ENCODE data around the gene CHST14.

Gene CHST14

GRCh38 chr15:40470423-40471104 is at the start of gene CHST14:
Gene CHST14, plus strand, starts transcription at chr15:40470984. Its CDS starts 230 bp downstream, at chr15:40471214.
- H3K4me3 ChIP-seq (ENCODE audit: low read depth, low read length), result peak within 1 kb of the TSS; percentile 67
- DNase-seq (ENCODE audit: low read depth), result no peak
- in situ Hi-C loops (cut with HindIII; ENCODE audit: low sequenced_read_pairs), result no loop called here
- no peak for TF ChIP-seq CTCF (IDR thresholded peaks at IDR 0.05; ENCODE audit: low read depth, low read length, missing control alignments)

- no peak overlapping the region for H3K4me3 ChIP-seq (ENCODE audit: low read depth, low read length)
- peak; percentile 93 for TF ChIP-seq CTCF (IDR thresholded peaks at IDR 0.05; ENCODE audit: low read depth, low read length, missing control alignments)
- DNase-seq (ENCODE audit: low read depth), result no peak
- in situ Hi-C loops (cut with HindIII; ENCODE audit: low sequenced_read_pairs), result loop anchor here (5.0 kb wide), 1 partner anchor 99 kb away; the partner anchor contains the start of gene INAFM2
These were observed 49.3 kb upstream of the CHST14 start for GRCh38 chr15:40421246-40422157.

- in situ Hi-C loops (cut with HindIII; ENCODE audit: low sequenced_read_pairs), result loop anchor here (5.0 kb wide), 1 partner anchor 102 kb away; the partner anchor contains the start of gene INAFM2
- H3K4me3 ChIP-seq (ENCODE audit: low read depth, low read length), result no peak overlapping the region
- DNase-seq (ENCODE audit: low read depth), result no peak
- TF ChIP-seq CTCF (IDR thresholded peaks at IDR 0.05; ENCODE audit: low read depth, low read length, missing control alignments), result no peak
These were observed 46.2 kb upstream of the CHST14 start for GRCh38 chr15:40424483-40425115.

- H3K4me3 ChIP-seq (ENCODE audit: low read depth, low read length), result no peak overlapping the region
- in situ Hi-C loops (cut with HindIII; ENCODE audit: low sequenced_read_pairs), result no loop called here
- DNase-seq (ENCODE audit: low read depth), result no peak
- TF ChIP-seq CTCF (IDR thresholded peaks at IDR 0.05; ENCODE audit: low read depth, low read length, missing control alignments), result no peak
These were observed 45.1 kb upstream of the CHST14 start for GRCh38 chr15:40425681-40426080.

- TF ChIP-seq CTCF (IDR thresholded peaks at IDR 0.05; ENCODE audit: low read depth, low read length, missing control alignments), result no peak
- in situ Hi-C loops (cut with HindIII; ENCODE audit: low sequenced_read_pairs), result no loop called here
- H3K4me3 ChIP-seq (ENCODE audit: low read depth, low read length), result no peak overlapping the region
- DNase-seq (ENCODE audit: low read depth), result no peak
These were observed 43.6 kb upstream of the CHST14 start for GRCh38 chr15:40427188-40427587.

- in situ Hi-C loops (cut with HindIII; ENCODE audit: low sequenced_read_pairs), result no loop called here
- no peak overlapping the region for H3K4me3 ChIP-seq (ENCODE audit: low read depth, low read length)
- no peak for TF ChIP-seq CTCF (IDR thresholded peaks at IDR 0.05; ENCODE audit: low read depth, low read length, missing control alignments)
- DNase-seq (ENCODE audit: low read depth), result no peak
These were observed 42.6 kb upstream of the CHST14 start for GRCh38 chr15:40428185-40428584.

Data from astrocyte of the cerebellum (primary cell).